OCI-LY7 (cell line): ENCODE data around the gene MED15. TPM values are rescaled to one million over a fixed set of nuclear protein-coding genes. Genes with fewer than 3 reads are reported as not detected.

ENCODE experiments used
- BruUV-seq: library from RNA; stranded (reverse); fragments of 400-500 nt; replicated peaks from 2 replicates; lab custom pipeline; 2021; lab: Mats Ljungman, UMichigan
- CTCF ChIA-PET: fragments of 300-600 bp; sonication (Branson Sonifier 250); formaldehyde crosslinking; loops from one replicate; lab custom pipeline; 2022; ENCODE audit warnings: antibody characterized with exemption; ENCODE audit not compliant: unreplicated experiment; lab: Charles Lee
- POLR2A ChIA-PET: fragments of 300-600 bp; sonication (Branson Sonifier 250); formaldehyde crosslinking; loops from one replicate; lab custom pipeline; 2022; ENCODE audit warnings: antibody characterized with exemption; lab: Charles Lee
- DNase-seq: peaks from one replicate; pipeline ENCODE4 v3.0.0-alpha.2; 2015; ENCODE audit warnings: low spot score
- H2AFZ ChIP-seq: fragments of 200-600 bp; sonication (generic), shearing (Covaris generic); 2 replicates; pipeline ENCODE4 v1.6.1; 2014; ENCODE audit warnings: mild to moderate bottlenecking, antibody characterized with exemption, low read length, moderate library complexity
- H3K27ac ChIP-seq: fragments of 200-600 bp; sonication (generic); 2 replicates; pipeline ENCODE4 v1.5.1; 2014; ENCODE audit warnings: mixed run types, low read depth, mild to moderate bottlenecking, moderate library complexity, low read length, inconsistent platforms; ENCODE audit not compliant: poor library complexity, severe bottlenecking
- H3K36me3 ChIP-seq: fragments of 200-600 bp; sonication (generic); 2 replicates; pipeline ENCODE4 v1.6.1; 2014; ENCODE audit warnings: mild to moderate bottlenecking, antibody characterized with exemption, low read length, moderate library complexity, mixed read lengths; ENCODE audit not compliant: insufficient read depth
- H3K4me1 ChIP-seq: fragments of 200-600 bp; sonication (generic); 2 replicates; pipeline ENCODE4 v1.5.1; 2014; ENCODE audit warnings: mild to moderate bottlenecking, low read length; ENCODE audit not compliant: insufficient read depth, poor library complexity, severe bottlenecking
- H3K4me2 ChIP-seq: fragments of 200-600 bp; sonication (generic); 2 replicates; pipeline ENCODE4 v1.6.1; 2014; ENCODE audit warnings: mild to moderate bottlenecking, low read length
- H3K4me3 ChIP-seq: fragments of 200-600 bp; sonication (generic); 2 replicates; pipeline ENCODE4 v1.5.1; 2014; ENCODE audit warnings: mild to moderate bottlenecking, low read depth, low read length; ENCODE audit not compliant: poor library complexity, severe bottlenecking
- H3K79me2 ChIP-seq: fragments of 200-600 bp; sonication (generic); 2 replicates; pipeline ENCODE4 v1.6.1; 2016; ENCODE audit warnings: low read depth, mild to moderate bottlenecking, low read length, moderate library complexity, mixed read lengths; ENCODE audit not compliant: insufficient read depth
- H3K9me2 ChIP-seq: fragments of 200-600 bp; sonication (generic); 2 replicates; pipeline ENCODE4 v1.6.1; 2016; ENCODE audit warnings: mild to moderate bottlenecking, low read length, mixed read lengths; ENCODE audit not compliant: insufficient read depth
- H3K9me3 ChIP-seq: fragments of 200-600 bp; sonication (generic); 2 replicates; pipeline ENCODE4 v1.6.1; 2014; ENCODE audit warnings: mild to moderate bottlenecking, mixed run types, low read length, mixed read lengths
- H4K20me1 ChIP-seq: fragments of 200-600 bp; sonication (generic); 2 replicates; pipeline ENCODE4 v1.6.1; 2014; ENCODE audit warnings: mild to moderate bottlenecking, antibody characterized with exemption, low read length, moderate library complexity, mixed read lengths; ENCODE audit not compliant: insufficient read depth
- CTCF ChIP-seq: fragments of 200-600 bp; sonication (generic); conservative IDR thresholded peaks from 2 replicates; pipeline ENCODE4 v1.5.1; 2014; ENCODE audit warnings: mild to moderate bottlenecking, antibody characterized with exemption, low read length, moderate library complexity, mixed read lengths
- EZH2phosphoT487 ChIP-seq: fragments of 200-600 bp; sonication (generic); IDR thresholded peaks from 2 replicates; pipeline ENCODE4 v1.6.1; 2018; ENCODE audit warnings: low read depth, borderline replicate concordance, mild to moderate bottlenecking, mixed run types, antibody characterized with exemption, low read length, moderate library complexity, mixed read lengths
- intact Hi-C: fragments of 100-400 bp; cut with micrococcal nuclease; formaldehyde crosslinking; loops from one replicate; pipeline ENCODE4 v1.10.0; 2022; ENCODE audit not compliant: unreplicated experiment
- total RNA-seq, 2 experiments: library from RNA; depleted of rRNA in 1 of 2; stranded (reverse); fragments of >200 nt in 1 of 2; shearing (Covaris generic) in 1 of 2; gene quantifications; 2 replicates each; pipeline ENCODE4 v1.2.3, GENCODE V29; 2014 to 2022

MED15 gene
- total RNA-seq, 2 experiments from 2014 or later: 28.7 to 79.2 TPM

- intact Hi-C loops: no loop called here
- Histone ChIP-seq H4K20me1 (no peaks in the 10 kb centered on the region), H3K9me2 (no peaks in the 10 kb centered on the region), H2AFZ (no peak overlapping the region), H3K4me1 (no peaks in the 10 kb centered on the region), H3K36me3 (peaks cover 44% of the 10 kb centered on the region; the same call in 1 of the 2 replicates), H3K79me2 (no peaks in the 10 kb centered on the region), H3K4me2 (no peak overlapping the region), H3K9me3 (no peaks in the 10 kb centered on the region), H3K27ac (no peak overlapping the region), H3K4me3 (no peak overlapping the region)
- CTCF ChIA-PET: no interaction called here
- no peak for DNase-seq
- POLR2A ChIA-PET: no interaction called here
- no TSS peak for BruUV-seq
- TF ChIP-seq EZH2phosphoT487 (no peak), CTCF (no peak)
Measured at GRCh38 chr22:20584029-20584871, 76.8 kb downstream of the MED15 start.

DNA sequence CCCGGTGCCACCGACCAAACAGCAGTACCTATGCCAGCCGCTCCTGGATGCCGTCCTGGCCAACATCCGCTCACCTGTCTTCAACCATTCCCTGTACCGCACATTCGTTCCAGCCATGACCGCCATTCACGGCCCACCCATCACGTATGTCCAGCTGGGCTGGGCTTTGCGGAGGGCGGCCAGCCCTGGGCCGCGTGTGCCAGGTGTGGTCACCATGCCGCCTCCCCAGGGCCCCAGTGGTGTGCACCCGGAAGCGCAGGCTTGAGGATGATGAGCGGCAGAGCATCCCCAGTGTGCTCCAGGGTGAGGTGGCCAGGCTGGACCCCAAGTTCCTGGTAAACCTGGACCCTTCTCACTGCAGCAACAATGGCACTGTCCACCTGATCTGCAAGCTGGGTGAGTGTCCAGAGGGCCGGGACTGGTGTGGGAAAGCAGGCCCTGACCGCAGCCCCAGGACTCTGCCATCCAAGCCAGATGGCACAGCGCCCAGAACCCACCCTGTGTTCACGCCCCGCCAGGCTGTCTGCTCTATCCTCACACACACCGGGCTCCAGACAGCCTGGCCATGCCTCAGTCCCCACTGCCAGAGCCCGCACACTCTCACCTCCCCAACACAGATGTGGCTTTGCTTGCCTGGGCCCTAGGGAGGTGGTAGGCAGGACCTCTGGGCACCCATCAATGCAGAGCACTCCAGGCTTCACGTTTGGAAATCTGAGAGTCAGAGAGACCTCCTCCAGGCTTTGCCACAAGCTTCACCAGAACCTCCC is 77.6 kb downstream of the MED15 start:
- no TSS peak for BruUV-seq
- no peaks in the 10 kb centered on the region for H4K20me1 ChIP-seq
- no peak overlapping the region for H3K27ac ChIP-seq
- no peaks in the 10 kb centered on the region for H3K79me2 ChIP-seq
- H3K9me3 ChIP-seq: no peaks in the 10 kb centered on the region
- ChIA-PET CTCF (no interaction called here), POLR2A (interaction anchor here (0.5 kb wide), 1 partner anchor 250 kb away, joined by 6 read pairs; no protein-coding TSS in a partner anchor)
- H3K36me3 ChIP-seq: peaks cover 42% of the 10 kb centered on the region; the same call in 1 of the 2 replicates
- H3K4me2 ChIP-seq: no peak overlapping the region
- no peak for DNase-seq
- H3K4me1 ChIP-seq: no peaks in the 10 kb centered on the region
- intact Hi-C loops: no loop called here
- no peak for TF ChIP-seq EZH2phosphoT487
- TF ChIP-seq CTCF: no peak
- H3K4me3 ChIP-seq: no peak overlapping the region
- no peaks in the 10 kb centered on the region for H3K9me2 ChIP-seq
- H2AFZ ChIP-seq: no peak overlapping the region
